Immature natural killer cell (primary cell): Measurements from ENCODE around the gene SLC38A11. TPM values are rescaled to one million over a fixed set of nuclear protein-coding genes. Genes with fewer than 3 reads are reported as not detected.

Experiments
- DNase-seq, 3 donors: peaks; one replicate each; pipeline ENCODE4 v3.0.0; 2022; ENCODE audit warnings: mixed read lengths in 1 of 3
- H3K27ac Mint-ChIP-seq, 6 donors: one replicate each; pipeline ENCODE4 v1.8.0; 2020; ENCODE audit warnings: mixed read lengths in 6 of 6, mild to moderate bottlenecking in 5 of 6, inconsistent platforms in 4 of 6, moderate library complexity in 3 of 6
- H3K27me3 Mint-ChIP-seq, 3 donors: one replicate each; pipeline ENCODE4 v1.8.0; 2020 to 2021; ENCODE audit warnings: low read depth in 3 of 3, mild to moderate bottlenecking in 3 of 3, mixed read lengths in 3 of 3, moderate library complexity in 3 of 3, inconsistent platforms in 1 of 3
- H3K36me3 Mint-ChIP-seq, 3 donors: one replicate each; pipeline ENCODE4 v1.8.0; 2020; ENCODE audit warnings: mixed read lengths in 3 of 3, inconsistent platforms in 2 of 3, mild to moderate bottlenecking in 2 of 3
- H3K4me1 Mint-ChIP-seq, 2 donors: one replicate each; pipeline ENCODE4 v1.8.0; 2020; ENCODE audit warnings: inconsistent platforms in 2 of 2, mild to moderate bottlenecking in 2 of 2, mixed read lengths in 2 of 2, moderate library complexity in 1 of 2
- H3K4me3 Mint-ChIP-seq, 5 donors: one replicate each; pipeline ENCODE4 v1.8.0; 2020; ENCODE audit warnings: mild to moderate bottlenecking in 5 of 5, mixed read lengths in 5 of 5, inconsistent platforms in 3 of 5, moderate library complexity in 3 of 5
- H3K9me3 Mint-ChIP-seq, 6 donors: one replicate each; pipeline ENCODE4 v1.8.0; 2020; ENCODE audit warnings: mild to moderate bottlenecking in 6 of 6, mixed read lengths in 6 of 6, inconsistent platforms in 4 of 6, moderate library complexity in 3 of 6
- polyA plus RNA-seq, 3 donors: library from polyadenylated mRNA; unstranded; fragments of 300-500 nt; fragmentation: Illumina TruSeq; gene quantifications; one replicate each; pipeline ENCODE4 v1.2.3, GENCODE V29; 2021

SLC38A11 gene
- polyA plus RNA-seq, 3 donors from 2014 or later: not detected

GRCh38 chr2:164920430-164920829, 34.9 kb downstream of the SLC38A11 start:
- Mint-ChIP-seq H3K27me3 (peaks cover 0 to 2% (median 0%) of the 10 kb centered on the region in 3 donors), H3K4me1 (no peaks in the 10 kb centered on the region), H3K27ac (no peak overlapping the region), H3K4me3 (no peak overlapping the region), H3K9me3 (peaks cover 0 to 2% (median 0%) of the 10 kb centered on the region in 6 donors), H3K36me3 (no peaks in the 10 kb centered on the region)
- no peak for DNase-seq

- Mint-ChIP-seq H3K9me3 (no peaks in the 10 kb centered on the region), H3K27me3 (peaks cover 0 to 5% (median 0%) of the 10 kb centered on the region in 3 donors), H3K4me3 (no peak overlapping the region), H3K27ac (no peak overlapping the region), H3K4me1 (no peaks in the 10 kb centered on the region), H3K36me3 (no peaks in the 10 kb centered on the region)
- no peak for DNase-seq
Measured at GRCh38 chr2:164917296-164917903, 37.9 kb downstream of the SLC38A11 start.

GRCh38 chr2:164915566-164915965, 39.8 kb downstream of the SLC38A11 start:
- Mint-ChIP-seq H3K36me3 (no peaks in the 10 kb centered on the region), H3K27ac (no peak overlapping the region), H3K27me3 (peaks cover 0 to 5% (median 0%) of the 10 kb centered on the region in 3 donors), H3K4me1 (no peaks in the 10 kb centered on the region), H3K9me3 (no peaks in the 10 kb centered on the region), H3K4me3 (no peak overlapping the region)
- DNase-seq: no peak

GRCh38 chr2:164913640-164914350, 41.5 kb downstream of the SLC38A11 start:
- Mint-ChIP-seq H3K27me3 (peaks cover 0 to 4% (median 0%) of the 10 kb centered on the region in 3 donors), H3K4me3 (no peak overlapping the region), H3K4me1 (peaks cover 3 to 14% of the 10 kb centered on the region in 2 donors), H3K9me3 (no peaks in the 10 kb centered on the region), H3K36me3 (no peaks in the 10 kb centered on the region), H3K27ac (no peak overlapping the region)
- no peak for DNase-seq

DNA sequence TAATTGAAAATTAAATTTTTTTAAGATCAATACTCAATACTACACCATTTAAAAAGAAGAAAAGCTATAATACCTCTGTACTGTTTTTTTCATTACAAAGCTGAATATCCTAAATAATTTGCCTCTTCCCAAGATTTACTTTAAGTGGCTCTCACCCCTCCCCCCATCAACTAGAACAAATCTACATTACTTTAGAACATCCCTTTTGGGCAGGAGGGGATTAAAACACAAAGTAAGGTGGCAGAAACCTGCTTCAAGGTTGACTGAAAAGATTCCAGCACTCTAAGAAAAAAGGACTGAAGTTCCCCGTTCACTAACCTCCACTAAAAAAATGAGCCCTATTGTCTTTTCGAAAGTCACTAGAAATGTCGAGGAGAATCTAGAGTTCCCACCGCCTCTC, 42.3 kb downstream of the SLC38A11 start:
- H3K27ac Mint-ChIP-seq: no peak overlapping the region
- H3K27me3 Mint-ChIP-seq: peaks cover 0 to 4% (median 0%) of the 10 kb centered on the region in 3 donors
- peaks cover 3 to 14% of the 10 kb centered on the region in 2 donors for H3K4me1 Mint-ChIP-seq
- DNase-seq: no peak
- H3K4me3 Mint-ChIP-seq: no peak overlapping the region
- no peaks in the 10 kb centered on the region for H3K9me3 Mint-ChIP-seq
- H3K36me3 Mint-ChIP-seq: no peaks in the 10 kb centered on the region

GRCh38 chr2:164911832-164912231, 43.5 kb downstream of the SLC38A11 start:
- H3K9me3 Mint-ChIP-seq: no peaks in the 10 kb centered on the region
- H3K4me3 Mint-ChIP-seq: no peak overlapping the region
- H3K36me3 Mint-ChIP-seq: no peaks in the 10 kb centered on the region
- DNase-seq: no peak
- peaks cover 0 to 4% (median 1%) of the 10 kb centered on the region in 3 donors for H3K27me3 Mint-ChIP-seq
- H3K4me1 Mint-ChIP-seq: peaks cover 3 to 14% of the 10 kb centered on the region in 2 donors
- no peak overlapping the region for H3K27ac Mint-ChIP-seq

DNA sequence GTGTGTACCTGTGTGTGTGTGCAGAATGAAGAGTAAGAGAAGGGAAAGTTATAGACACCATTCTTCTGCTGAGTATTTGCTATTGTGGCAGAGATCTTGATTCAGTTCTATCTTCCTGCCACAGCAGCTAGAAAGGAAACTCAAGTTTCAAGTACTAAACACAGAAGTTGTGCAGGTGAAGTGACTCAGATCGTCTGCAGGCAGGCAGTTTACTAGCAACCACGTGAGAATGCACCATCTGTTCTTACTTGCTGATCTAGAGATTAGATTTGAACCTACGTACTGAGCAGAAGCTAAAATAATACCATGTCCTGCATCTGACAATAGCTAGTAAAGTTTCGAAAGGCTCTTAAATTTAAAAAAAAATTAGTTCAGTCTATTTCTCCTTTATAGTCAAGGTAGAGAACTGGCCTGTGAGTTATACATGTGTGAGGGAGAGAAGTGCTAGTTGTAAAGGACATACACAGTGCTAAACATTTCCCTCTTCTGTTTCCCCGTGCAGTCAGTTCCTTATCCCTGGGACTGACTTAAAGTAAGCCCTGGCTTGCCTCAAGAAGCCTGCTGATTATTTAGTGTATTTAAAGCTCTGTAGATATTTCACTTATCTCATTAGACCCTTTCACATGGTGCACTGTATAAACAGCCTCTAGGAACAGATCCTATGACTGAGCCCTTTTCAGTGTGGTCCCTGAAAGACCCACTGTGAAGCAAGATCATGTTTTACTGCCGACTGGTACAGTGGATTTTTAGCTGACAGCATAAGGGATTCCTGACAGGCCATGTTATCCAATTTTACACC, 45.0 kb downstream of the SLC38A11 start:
- Mint-ChIP-seq H3K4me1 (peaks cover 3 to 14% of the 10 kb centered on the region in 2 donors), H3K4me3 (no peak overlapping the region), H3K9me3 (no peaks in the 10 kb centered on the region), H3K36me3 (no peaks in the 10 kb centered on the region), H3K27ac (no peak overlapping the region), H3K27me3 (peaks cover 0 to 4% (median 1%) of the 10 kb centered on the region in 3 donors)
- DNase-seq: no peak

GRCh38 chr2:164906947-164907346, 48.4 kb downstream of the SLC38A11 start:
- Mint-ChIP-seq H3K27me3 (peaks cover 0 to 3% (median 0%) of the 10 kb centered on the region in 3 donors), H3K27ac (no peak overlapping the region), H3K4me3 (no peak overlapping the region), H3K4me1 (peaks cover 3 to 14% of the 10 kb centered on the region in 2 donors), H3K36me3 (no peaks in the 10 kb centered on the region), H3K9me3 (no peaks in the 10 kb centered on the region)
- no peak for DNase-seq

GRCh38 chr2:164905307-164905706, 50.0 kb downstream of the SLC38A11 start:
- peaks cover 3 to 12% of the 10 kb centered on the region in 2 donors for H3K4me1 Mint-ChIP-seq
- no peaks in the 10 kb centered on the region for H3K9me3 Mint-ChIP-seq
- no peak overlapping the region for H3K4me3 Mint-ChIP-seq

DNA sequence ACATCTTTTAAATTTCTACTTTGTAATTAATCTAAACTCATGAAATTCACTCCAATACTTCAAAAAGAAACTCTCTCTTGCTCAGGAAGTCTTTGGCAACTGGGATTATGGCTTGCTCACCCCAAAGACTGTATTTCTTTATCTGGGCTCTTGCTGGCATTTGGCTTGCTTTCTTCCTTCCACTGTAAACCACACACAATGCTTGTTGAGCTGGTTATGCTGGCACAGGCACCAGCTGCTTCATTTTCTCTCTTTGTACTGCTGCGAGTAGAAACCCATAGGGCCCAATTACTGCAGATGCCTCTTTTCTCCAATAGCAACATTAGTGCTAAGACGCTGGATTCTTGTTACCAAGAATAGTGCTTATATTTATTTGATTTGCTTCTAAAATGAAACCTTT, 51.4 kb downstream of the SLC38A11 start:
- Mint-ChIP-seq H3K9me3 (no peaks in the 10 kb centered on the region), H3K27ac (no peak overlapping the region), H3K36me3 (no peaks in the 10 kb centered on the region), H3K4me1 (no peaks in the 10 kb centered on the region), H3K4me3 (no peak overlapping the region), H3K27me3 (peaks cover 0 to 3% (median 0%) of the 10 kb centered on the region in 3 donors)
- no peak for DNase-seq

More at GRCh38 chr2:164905307-164905706, 50.0 kb downstream of the SLC38A11 start:
- DNase-seq: no peak
- Mint-ChIP-seq H3K27me3 (peaks cover 0 to 3% (median 0%) of the 10 kb centered on the region in 3 donors), H3K27ac (no peak overlapping the region), H3K36me3 (no peaks in the 10 kb centered on the region)

DNA sequence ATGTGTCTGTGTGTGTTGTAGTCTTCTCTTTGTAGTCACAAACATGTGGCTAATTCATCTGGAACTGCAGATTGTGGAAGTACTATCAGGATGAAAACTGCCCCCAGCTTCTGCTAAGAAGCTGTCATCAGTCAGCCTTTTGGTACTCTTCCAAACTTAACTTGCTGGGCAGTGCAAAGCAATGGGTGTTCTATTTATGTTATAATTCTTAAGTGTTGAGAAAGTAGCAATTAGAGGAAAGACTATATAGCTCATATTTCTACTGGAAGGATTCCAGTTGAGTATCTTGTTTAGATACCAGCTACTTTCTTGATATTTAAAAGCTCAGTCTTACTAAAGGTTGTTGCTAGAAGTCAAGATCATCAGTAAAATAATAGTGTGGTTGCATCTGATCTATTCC, 52.1 kb downstream of the SLC38A11 start:
- Mint-ChIP-seq H3K27me3 (peaks cover 0 to 3% (median 0%) of the 10 kb centered on the region in 3 donors), H3K9me3 (no peaks in the 10 kb centered on the region), H3K36me3 (no peaks in the 10 kb centered on the region), H3K4me1 (no peaks in the 10 kb centered on the region), H3K27ac (no peak overlapping the region), H3K4me3 (no peak overlapping the region)
- no peak for DNase-seq

- no peak overlapping the region for H3K27ac Mint-ChIP-seq
- peaks cover 1 to 5% of the 10 kb centered on the region in 2 donors for H3K4me1 Mint-ChIP-seq
- no peak overlapping the region for H3K4me3 Mint-ChIP-seq
- no peak for DNase-seq
- peaks cover 0 to 3% (median 0%) of the 10 kb centered on the region in 6 donors for H3K9me3 Mint-ChIP-seq
- no peaks in the 10 kb centered on the region for H3K36me3 Mint-ChIP-seq
- H3K27me3 Mint-ChIP-seq: no peaks in the 10 kb centered on the region
Measured at GRCh38 chr2:164899121-164899520, 56.2 kb downstream of the SLC38A11 start.

- H3K4me1 Mint-ChIP-seq: peaks cover 1 to 5% of the 10 kb centered on the region in 2 donors
- no peak overlapping the region for H3K4me3 Mint-ChIP-seq
- H3K27me3 Mint-ChIP-seq: no peaks in the 10 kb centered on the region
- H3K9me3 Mint-ChIP-seq: peaks cover 0 to 3% (median 0%) of the 10 kb centered on the region in 6 donors
- no peaks in the 10 kb centered on the region for H3K36me3 Mint-ChIP-seq
- no peak overlapping the region for H3K27ac Mint-ChIP-seq
- DNase-seq: no peak
Measured at GRCh38 chr2:164898475-164898874, 56.9 kb downstream of the SLC38A11 start.
